Fibroblast of lung (primary cell): ENCODE results near the gene KLHL15.

Experiments used
- EZH2 ChIP-seq: IDR thresholded peaks from 2 replicates; pipeline ENCODE4 v1.5.1; 2012; ENCODE audit warnings: low read length, control low read depth, mild to moderate bottlenecking; ENCODE audit errors: missing control alignments
- TF ChIP-seq, protein P1 (sequence below), 2 donors: IDR thresholded peaks in 1 of 2; conservative IDR thresholded peaks in 1 of 2; 1 replicate in 1 of 2; 2 replicates in 1 of 2; pipeline ENCODE4 v1.5.1; 2011 to 2012; ENCODE audit warnings: low read length in 2 of 2, control low read depth in 1 of 2, inconsistent platforms in 1 of 2, low read depth in 1 of 2, mild to moderate bottlenecking in 1 of 2

GRCh38 chrX:23937100-23937499 is 89.9 kb downstream of the KLHL15 start:
- TF ChIP-seq, protein P1, sequence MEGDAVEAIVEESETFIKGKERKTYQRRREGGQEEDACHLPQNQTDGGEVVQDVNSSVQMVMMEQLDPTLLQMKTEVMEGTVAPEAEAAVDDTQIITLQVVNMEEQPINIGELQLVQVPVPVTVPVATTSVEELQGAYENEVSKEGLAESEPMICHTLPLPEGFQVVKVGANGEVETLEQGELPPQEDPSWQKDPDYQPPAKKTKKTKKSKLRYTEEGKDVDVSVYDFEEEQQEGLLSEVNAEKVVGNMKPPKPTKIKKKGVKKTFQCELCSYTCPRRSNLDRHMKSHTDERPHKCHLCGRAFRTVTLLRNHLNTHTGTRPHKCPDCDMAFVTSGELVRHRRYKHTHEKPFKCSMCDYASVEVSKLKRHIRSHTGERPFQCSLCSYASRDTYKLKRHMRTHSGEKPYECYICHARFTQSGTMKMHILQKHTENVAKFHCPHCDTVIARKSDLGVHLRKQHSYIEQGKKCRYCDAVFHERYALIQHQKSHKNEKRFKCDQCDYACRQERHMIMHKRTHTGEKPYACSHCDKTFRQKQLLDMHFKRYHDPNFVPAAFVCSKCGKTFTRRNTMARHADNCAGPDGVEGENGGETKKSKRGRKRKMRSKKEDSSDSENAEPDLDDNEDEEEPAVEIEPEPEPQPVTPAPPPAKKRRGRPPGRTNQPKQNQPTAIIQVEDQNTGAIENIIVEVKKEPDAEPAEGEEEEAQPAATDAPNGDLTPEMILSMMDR (conservative IDR thresholded peaks at IDR 0.05 in 1 of 2, IDR thresholded peaks at IDR 0.05 in 1 of 2; ENCODE audit: low read depth in 1 of 2, low read length in 2 of 2) = no peak
- TF ChIP-seq EZH2 = no peak
